LNCaP clone FGC (cell line): ENCODE data around the gene TAGLN.

ENCODE experiments used
- DNase-seq: peaks from one replicate; pipeline ENCODE4 v3.0.0-alpha.2; 2011; ENCODE audit warnings: low read depth
- H3K4me3 ChIP-seq: 2 replicates; pipeline ENCODE4 v1.5.1; 2011; ENCODE audit warnings: mild to moderate bottlenecking, low read depth, low read length, control low read depth
- TF ChIP-seq, protein P1 (sequence below): IDR thresholded peaks from 2 replicates; pipeline ENCODE4 v1.5.1; 2012; ENCODE audit warnings: mild to moderate bottlenecking; ENCODE audit not compliant: control insufficient read depth, insufficient read depth; ENCODE audit errors: extremely low read depth

The TAGLN gene

DNA sequence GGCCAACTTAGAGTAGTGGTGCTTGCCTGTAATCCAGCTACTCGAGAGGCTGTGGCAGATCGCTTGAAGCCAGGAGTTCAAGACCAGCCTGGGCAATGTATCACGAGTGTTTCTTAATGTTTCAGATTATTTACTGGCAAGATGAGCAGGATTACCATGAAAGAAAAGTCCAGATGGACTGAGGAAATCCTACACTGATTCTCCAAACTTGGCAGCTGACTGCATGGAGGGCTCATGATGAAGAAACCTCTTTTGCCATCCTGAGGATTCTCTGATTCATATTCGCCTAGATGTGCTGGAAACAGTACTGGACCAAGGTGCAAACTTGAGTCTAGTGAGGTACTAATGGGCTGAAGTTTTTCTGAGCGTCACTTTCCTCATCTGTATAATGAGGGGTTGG, 23.4 kb upstream of the TAGLN start:
- TF ChIP-seq, protein P1, sequence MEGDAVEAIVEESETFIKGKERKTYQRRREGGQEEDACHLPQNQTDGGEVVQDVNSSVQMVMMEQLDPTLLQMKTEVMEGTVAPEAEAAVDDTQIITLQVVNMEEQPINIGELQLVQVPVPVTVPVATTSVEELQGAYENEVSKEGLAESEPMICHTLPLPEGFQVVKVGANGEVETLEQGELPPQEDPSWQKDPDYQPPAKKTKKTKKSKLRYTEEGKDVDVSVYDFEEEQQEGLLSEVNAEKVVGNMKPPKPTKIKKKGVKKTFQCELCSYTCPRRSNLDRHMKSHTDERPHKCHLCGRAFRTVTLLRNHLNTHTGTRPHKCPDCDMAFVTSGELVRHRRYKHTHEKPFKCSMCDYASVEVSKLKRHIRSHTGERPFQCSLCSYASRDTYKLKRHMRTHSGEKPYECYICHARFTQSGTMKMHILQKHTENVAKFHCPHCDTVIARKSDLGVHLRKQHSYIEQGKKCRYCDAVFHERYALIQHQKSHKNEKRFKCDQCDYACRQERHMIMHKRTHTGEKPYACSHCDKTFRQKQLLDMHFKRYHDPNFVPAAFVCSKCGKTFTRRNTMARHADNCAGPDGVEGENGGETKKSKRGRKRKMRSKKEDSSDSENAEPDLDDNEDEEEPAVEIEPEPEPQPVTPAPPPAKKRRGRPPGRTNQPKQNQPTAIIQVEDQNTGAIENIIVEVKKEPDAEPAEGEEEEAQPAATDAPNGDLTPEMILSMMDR: no peak
- DNase-seq: no peak
- H3K4me3 ChIP-seq: no peak overlapping the region

DNA sequence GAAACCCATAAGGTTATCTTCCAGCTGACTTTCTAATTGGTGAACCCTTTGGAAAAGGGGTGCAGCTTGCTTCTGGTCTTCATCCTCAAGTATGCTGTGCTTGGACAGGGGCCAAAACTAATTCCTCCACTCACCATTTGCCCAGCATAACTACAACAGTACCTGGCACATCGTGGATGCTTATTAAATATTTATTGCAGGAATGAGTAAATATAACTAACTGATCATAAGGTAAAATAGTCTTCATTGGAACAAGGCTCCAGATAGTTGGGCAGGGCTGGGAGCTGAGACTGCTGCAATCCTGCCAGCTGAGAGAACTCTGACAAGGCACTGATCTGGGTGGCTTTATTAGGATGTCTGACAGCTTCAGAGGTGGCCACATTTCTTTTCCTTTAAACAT, 23.0 kb upstream of the TAGLN start:
- no peak overlapping the region for H3K4me3 ChIP-seq
- TF ChIP-seq, protein P1: no peak
- peak; percentile 99 for DNase-seq

DNA sequence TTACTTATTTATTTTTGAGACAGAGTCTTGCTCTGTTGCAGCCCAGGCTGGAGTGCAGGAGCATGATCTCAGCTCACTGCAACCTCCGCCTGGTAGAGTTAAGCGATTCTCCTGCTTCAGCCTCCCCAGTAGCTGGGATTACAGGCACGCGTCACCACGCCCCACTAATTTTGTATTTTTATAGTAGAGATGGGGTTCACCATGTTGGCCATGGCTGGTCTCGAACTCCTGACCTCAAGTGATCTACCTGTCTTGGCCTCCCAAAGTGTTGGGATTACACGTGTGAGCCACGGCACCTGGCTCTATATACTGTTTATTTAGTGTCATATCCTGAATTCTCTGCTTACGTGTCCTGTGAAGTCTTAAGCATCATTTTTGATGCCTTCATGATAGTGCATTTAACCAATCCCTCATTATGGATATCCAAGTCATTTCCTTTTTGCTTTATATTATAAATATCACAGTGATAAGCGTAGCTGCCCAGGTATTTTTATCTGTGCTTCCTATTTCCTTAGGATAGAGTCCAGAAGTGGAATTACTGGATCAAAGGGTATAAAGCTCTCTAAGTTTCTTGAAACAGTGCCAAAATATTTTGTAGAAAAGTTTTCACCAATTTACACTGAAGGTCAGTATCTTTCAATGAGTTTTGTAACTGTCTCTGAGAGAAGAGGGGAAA, 21.5 kb upstream of the TAGLN start:
- no peak for DNase-seq
- H3K4me3 ChIP-seq: peak overlapping the region; percentile 67
- TF ChIP-seq, protein P1: no peak

DNA sequence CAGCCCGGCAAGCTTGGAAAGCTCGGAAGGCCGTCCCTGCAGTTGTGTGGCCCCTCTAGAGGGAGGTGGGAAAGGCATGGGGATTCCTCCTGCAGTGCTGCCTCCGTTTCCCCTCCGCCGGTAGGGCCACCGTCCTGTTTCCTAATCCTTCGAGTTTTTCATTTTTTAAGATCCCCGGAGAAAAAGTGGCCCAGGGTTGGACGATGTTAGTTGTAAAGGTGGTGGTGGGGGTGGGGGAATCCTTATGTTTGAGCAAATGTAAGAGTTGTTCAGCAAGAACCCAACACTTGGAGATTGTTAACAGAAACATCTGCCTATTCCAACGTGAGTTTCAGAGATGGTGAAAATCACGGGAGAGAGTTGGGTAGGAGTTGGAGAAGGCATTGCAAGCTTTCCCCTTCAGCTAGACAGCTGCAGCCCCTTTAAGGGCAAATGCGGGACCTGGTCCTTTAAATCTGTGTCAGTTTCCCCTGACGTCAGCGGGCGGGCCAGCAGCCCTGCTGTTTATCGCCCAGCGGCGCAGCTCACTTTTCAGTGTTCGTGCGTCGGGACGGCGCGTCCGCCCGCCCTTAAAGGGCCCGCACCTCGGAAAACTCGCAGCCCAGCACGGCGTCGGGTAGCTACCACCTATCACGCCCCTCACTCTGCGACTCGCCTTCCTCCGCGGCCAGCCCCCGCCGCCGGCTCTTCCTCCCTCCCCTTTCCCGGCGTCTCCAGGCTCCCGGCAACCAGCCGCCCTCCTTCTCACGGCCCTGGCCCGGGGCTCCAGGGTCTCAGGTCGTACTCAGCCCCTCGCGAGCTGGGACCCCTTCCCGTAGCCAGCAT, 20.7 kb upstream of the TAGLN start, which contains the start of gene SIDT2:
SIDT2 (plus strand) TSS at position 534 of the 825 bp plus-strand sequence. CDS start 521 bp downstream, outside the sequence.
- H3K4me3 ChIP-seq: peak within 1 kb of the TSS; percentile 67

DNA sequence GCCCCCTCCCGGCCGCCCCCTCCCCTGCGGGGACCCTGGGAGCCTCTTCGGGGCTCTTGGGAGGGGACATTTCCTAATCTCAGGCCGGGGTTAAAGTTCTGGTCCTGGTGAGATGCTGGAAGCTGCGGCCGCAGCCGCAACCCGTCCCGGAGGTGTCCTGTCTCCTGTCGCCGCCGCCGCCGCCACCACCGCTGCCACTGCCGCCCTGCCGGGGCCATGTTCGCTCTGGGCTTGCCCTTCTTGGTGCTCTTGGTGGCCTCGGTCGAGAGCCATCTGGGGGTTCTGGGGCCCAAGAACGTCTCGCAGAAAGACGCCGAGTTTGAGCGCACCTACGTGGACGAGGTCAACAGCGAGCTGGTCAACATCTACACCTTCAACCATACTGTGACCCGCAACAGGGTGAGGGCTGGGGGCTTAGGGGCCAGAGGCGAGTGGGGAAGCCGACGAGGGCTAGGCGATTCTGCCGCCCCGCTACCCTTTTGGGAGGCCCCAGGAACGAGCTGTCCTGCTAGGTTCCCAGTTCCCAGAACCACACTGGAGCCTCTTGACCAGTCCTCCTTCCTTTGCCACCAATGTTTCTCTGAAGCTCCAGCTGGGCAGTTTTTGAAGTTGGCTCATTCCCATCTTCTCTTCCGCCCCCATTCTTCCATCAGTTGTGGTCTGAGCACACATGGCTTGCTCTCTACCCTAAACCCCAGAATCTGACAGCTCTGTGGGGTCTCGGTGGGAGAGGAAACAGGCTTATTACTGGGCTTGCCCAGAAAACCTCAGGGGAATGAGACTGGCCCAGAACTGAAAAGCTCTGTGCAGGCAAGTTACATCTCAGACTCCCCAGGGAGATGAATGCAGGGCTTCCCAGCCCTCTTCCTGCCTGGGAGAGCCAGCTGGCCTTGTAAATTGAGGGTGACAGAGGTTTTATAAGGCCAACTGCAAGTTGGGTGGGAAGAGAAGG, 19.8 kb upstream of the TAGLN start:
- TF ChIP-seq, protein P1: no peak
- peak overlapping the region; percentile 67 for H3K4me3 ChIP-seq
- DNase-seq: no peak

More for the DNA sequence above, 20.7 kb upstream of the TAGLN start, which contains the start of gene SIDT2:
- TF ChIP-seq, protein P1: no peak
- DNase-seq: peak; percentile 63

DNA sequence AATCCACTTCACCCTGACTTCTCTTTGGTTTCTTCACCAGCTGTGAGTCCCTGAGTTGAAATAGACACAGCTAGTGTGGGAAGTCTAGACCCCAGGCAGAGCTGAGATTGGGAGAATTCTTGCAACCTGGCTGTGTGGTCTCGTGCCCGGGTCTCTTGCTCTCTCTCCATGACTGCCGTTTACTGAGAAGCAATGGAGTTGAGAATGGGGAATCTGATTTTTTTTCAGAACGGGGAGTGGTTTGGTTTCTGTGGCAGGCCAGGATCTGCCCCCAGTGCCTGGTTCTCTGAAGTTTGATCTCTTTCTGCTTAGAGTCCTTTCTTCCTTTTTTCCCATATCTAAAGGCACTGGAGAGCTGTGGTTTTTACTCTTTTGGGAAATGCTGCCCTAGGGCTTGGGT, 19.1 kb upstream of the TAGLN start:
- DNase-seq: no peak
- peak overlapping the region; percentile 67 for H3K4me3 ChIP-seq

More for the DNA sequence above, 19.1 kb upstream of the TAGLN start:
- TF ChIP-seq, protein P1: no peak
